Putamen (tissue), 1 donor: ENCODE results near the gene BICD2.

Experiments
- DNase-seq: peaks from one replicate; pipeline ENCODE4 v3.0.0-alpha.2; 2016; ENCODE audit warnings: low spot score

BICD2 gene

GRCh38 chr9:92727716-92728700 is 36.6 kb downstream of the BICD2 start:
- DNase-seq: no peak

GRCh38 chr9:92726971-92727715 is 37.5 kb downstream of the BICD2 start:
- no peak for DNase-seq

GRCh38 chr9:92726348-92726747 is 38.3 kb downstream of the BICD2 start:
- no peak for DNase-seq

GRCh38 chr9:92725766-92726165 is 38.9 kb downstream of the BICD2 start:
- no peak for DNase-seq

- DNase-seq: no peak
Measured at GRCh38 chr9:92725266-92725545, 39.4 kb downstream of the BICD2 start.

GRCh38 chr9:92724528-92725265 is 39.9 kb downstream of the BICD2 start:
- DNase-seq: no peak

GRCh38 chr9:92723801-92724323 is 40.8 kb downstream of the BICD2 start:
- no peak for DNase-seq

GRCh38 chr9:92723299-92723625 is 41.4 kb downstream of the BICD2 start:
- DNase-seq: peak; percentile 77

- DNase-seq: no peak
Measured at GRCh38 chr9:92722386-92723298, 42.0 kb downstream of the BICD2 start.

- DNase-seq: no peak
Measured at GRCh38 chr9:92721548-92721947, 43.1 kb downstream of the BICD2 start.

- no peak for DNase-seq
Measured at GRCh38 chr9:92720807-92721535, 43.7 kb downstream of the BICD2 start.

GRCh38 chr9:92720209-92720765 is 44.3 kb downstream of the BICD2 start:
- no peak for DNase-seq

GRCh38 chr9:92719028-92719647 is 45.5 kb downstream of the BICD2 start:
- DNase-seq: no peak

GRCh38 chr9:92718086-92719001 is 46.3 kb downstream of the BICD2 start:
- no peak for DNase-seq

- DNase-seq: no peak
Measured at GRCh38 chr9:92717201-92718085, 47.2 kb downstream of the BICD2 start.

- no peak for DNase-seq
Measured at GRCh38 chr9:92716557-92716956, 48.1 kb downstream of the BICD2 start.

GRCh38 chr9:92715488-92716231 is 49.0 kb downstream of the BICD2 start:
- no peak for DNase-seq
